Endodermal cell (in vitro differentiated cells): Measurements from ENCODE around the gene E2F7. TPM values are rescaled to one million over a fixed set of nuclear protein-coding genes. Genes with fewer than 3 reads are reported as not detected.

Experiments
- DNase-seq: peaks from one replicate; pipeline ENCODE4 v3.0.0-alpha.2; 2017
- H3K27ac ChIP-seq: 2 replicates; pipeline ENCODE4 v1.5.1; 2013; ENCODE audit warnings: mild to moderate bottlenecking, low read depth, low read length, moderate library complexity
- H3K27me3 ChIP-seq: 2 replicates; pipeline ENCODE4 v1.6.1; 2013; ENCODE audit warnings: mild to moderate bottlenecking, low read length, moderate library complexity; ENCODE audit not compliant: insufficient read depth, control insufficient read depth, poor library complexity, severe bottlenecking
- H3K36me3 ChIP-seq: 2 replicates; pipeline ENCODE4 v1.7.0; 2013; ENCODE audit warnings: mild to moderate bottlenecking, low read length, moderate library complexity; ENCODE audit not compliant: control insufficient read depth, insufficient read depth
- H3K4me1 ChIP-seq: one replicate; pipeline ENCODE4 v1.7.0; 2013; ENCODE audit warnings: low read length; ENCODE audit not compliant: control insufficient read depth, insufficient read depth
- H3K4me3 ChIP-seq: 2 replicates; pipeline ENCODE4 v1.5.1; 2013; ENCODE audit warnings: mild to moderate bottlenecking, low read length, moderate library complexity
- H3K9ac ChIP-seq: 2 replicates; pipeline ENCODE4 v1.6.1; 2013; ENCODE audit warnings: mild to moderate bottlenecking, low read length, moderate library complexity; ENCODE audit not compliant: poor library complexity, severe bottlenecking; ENCODE audit errors: extremely low read depth
- H3K9me3 ChIP-seq: 2 replicates; pipeline ENCODE4 v1.6.1; 2013; ENCODE audit warnings: mild to moderate bottlenecking, low read length, moderate library complexity; ENCODE audit not compliant: control insufficient read depth
- H3K27ac Mint-ChIP-seq: 2 replicates; pipeline ENCODE4 v1.8.0; 2020; ENCODE audit warnings: mixed read lengths
- H3K27me3 Mint-ChIP-seq: 2 replicates; pipeline ENCODE4 v1.8.0; 2021; ENCODE audit warnings: mild to moderate bottlenecking, mixed read lengths; ENCODE audit not compliant: insufficient read depth
- H3K36me3 Mint-ChIP-seq: 2 replicates; pipeline ENCODE4 v1.8.0; 2020; ENCODE audit warnings: low read depth, mixed read lengths
- H3K4me1 Mint-ChIP-seq: 2 replicates; pipeline ENCODE4 v1.8.0; 2020; ENCODE audit warnings: mixed read lengths
- H3K4me3 Mint-ChIP-seq: 2 replicates; pipeline ENCODE4 v1.8.0; 2020; ENCODE audit warnings: mild to moderate bottlenecking, moderate library complexity, mixed read lengths
- H3K9me3 Mint-ChIP-seq: 2 replicates; pipeline ENCODE4 v1.8.0; 2020; ENCODE audit warnings: mild to moderate bottlenecking, mixed read lengths
- CTCF ChIP-seq: fragments of 200-600 bp; sonication (generic); conservative IDR thresholded peaks from 2 replicates; pipeline ENCODE4 v1.5.0; 2021; ENCODE audit warnings: antibody characterized with exemption, mild to moderate bottlenecking
- WGBS, 2 experiments: methylation state at CpG; one replicate each; pipeline versions ENCODE4 v1.1.5 to v1.1.7; 2013; ENCODE audit warnings: missing lambda C conversion rate in 2 of 2, mixed read lengths in 1 of 2; ENCODE audit not compliant: insufficient coverage in 1 of 2, insufficient read length in 1 of 2; 5-methylcytosine and 5-hydroxymethylcytosine counted together
- total RNA-seq, 2 donors: library from RNA; stranded (reverse); fragmentation: NEBNext Ultra II Directional in 1 of 2; extraction: Animal tissue kit (Norgen Biotek cat#: 25700) in 1 of 2; gene quantifications; 2 replicates in 1 of 2; 3 replicates in 1 of 2; pipeline ENCODE4 v1.2.1, GENCODE V29; 2021

Gene E2F7
- total RNA-seq, 2 donors from 2014 or later: 21.0 to 21.2 TPM

GRCh38 chr12:77070800-77071449 lies 5.6 kb upstream of the E2F7 start:
- Mint-ChIP-seq H3K27me3 (peaks cover 1% of the 10 kb centered on the region), H3K4me1 (peaks cover 4% of the 10 kb centered on the region)

GRCh38 chr12:77070382-77070781 lies 5.0 kb upstream of the E2F7 start:
- Mint-ChIP-seq H3K9me3 (no peaks in the 10 kb centered on the region), H3K27me3 (peaks cover 1% of the 10 kb centered on the region), H3K4me1 (peaks cover 5% of the 10 kb centered on the region), H3K36me3 (no peaks in the 10 kb centered on the region), H3K27ac (no peak overlapping the region), H3K4me3 (no peak overlapping the region)
- no peaks in the 10 kb centered on the region for H3K4me1 ChIP-seq
- H3K9me3 ChIP-seq: no peaks in the 10 kb centered on the region
- no peaks in the 10 kb centered on the region for H3K36me3 ChIP-seq
- 83 to 91% methylated on average over 3 of the region's 3 CpGs for WGBS, 2 experiments
- H3K4me3 ChIP-seq: no peak overlapping the region
- DNase-seq: no peak
- TF ChIP-seq CTCF: no peak
- H3K27ac ChIP-seq: no peak overlapping the region
- H3K9ac ChIP-seq: no peak overlapping the region
- no peaks in the 10 kb centered on the region for H3K27me3 ChIP-seq

More at GRCh38 chr12:77070800-77071449, 5.6 kb upstream of the E2F7 start:
- H3K4me3 Mint-ChIP-seq: no peak overlapping the region
- TF ChIP-seq CTCF: no peak
- Histone ChIP-seq H3K4me3 (no peak overlapping the region), H3K9me3 (no peaks in the 10 kb centered on the region), H3K9ac (no peak overlapping the region), H3K36me3 (no peaks in the 10 kb centered on the region), H3K27me3 (no peaks in the 10 kb centered on the region), H3K27ac (no peak overlapping the region), H3K4me1 (no peaks in the 10 kb centered on the region)
- H3K9me3 Mint-ChIP-seq: no peaks in the 10 kb centered on the region
- no peaks in the 10 kb centered on the region for H3K36me3 Mint-ChIP-seq
- 80 to 91% methylated on average over 1 to 5 of the region's 5 CpGs for WGBS, 2 experiments
- H3K27ac Mint-ChIP-seq: no peak overlapping the region
- no peak for DNase-seq

- Histone ChIP-seq H3K9me3 (no peaks in the 10 kb centered on the region), H3K36me3 (no peaks in the 10 kb centered on the region), H3K4me3 (peak overlapping the region; percentile 85), H3K27ac (peak overlapping the region; percentile 85), H3K4me1 (no peaks in the 10 kb centered on the region), H3K9ac (peak overlapping the region; percentile 41), H3K27me3 (no peaks in the 10 kb centered on the region)
- DNase-seq: no peak
- TF ChIP-seq CTCF: no peak
- 0% methylated on average over 5 to 24 of the region's 24 CpGs for WGBS, 2 experiments
- Mint-ChIP-seq H3K4me1 (peaks cover 11% of the 10 kb centered on the region), H3K27ac (peak overlapping the region; percentile 68), H3K27me3 (peaks cover 1% of the 10 kb centered on the region), H3K9me3 (no peaks in the 10 kb centered on the region), H3K36me3 (peaks cover 7% of the 10 kb centered on the region), H3K4me3 (peak overlapping the region; percentile 66)
These were observed 441 bp downstream of the E2F7 start for GRCh38 chr12:77064896-77065360.
